Lung (tissue), 12 donors: ENCODE results near the gene C4orf36. TPM values are rescaled to one million over a fixed set of nuclear protein-coding genes. Genes with fewer than 3 reads are reported as not detected.
A peak's percentile ranks its signal among the peaks of the same experiment; 100 is the strongest.

Experiments used
- ATAC-seq: fragments of 200-7000 bp; cut with Tn5 transposase; one replicate; pipeline ENCODE4 v1.9.1; 2020; ENCODE audit warnings: moderate number of reproducible peaks; ENCODE audit not compliant: insufficient read depth, low FRiP score
- DNase-seq, 3 donors: peaks; one replicate each; pipeline ENCODE4 v3.0.0-alpha.2; 2013 to 2017
- H3K27ac ChIP-seq, 2 donors: one replicate each; pipeline ENCODE4 v1.5.1; 2013; ENCODE audit warnings: mild to moderate bottlenecking in 2 of 2, moderate library complexity in 2 of 2, control low read depth in 1 of 2, inconsistent platforms in 1 of 2, low read depth in 1 of 2, low read length in 1 of 2
- H3K27me3 ChIP-seq, 3 donors: one replicate each; pipeline ENCODE4 v1.5.1; 2013; ENCODE audit warnings: low read length in 2 of 3; ENCODE audit not compliant: control insufficient read depth in 3 of 3, insufficient read depth in 3 of 3
- H3K36me3 ChIP-seq, 4 donors: one replicate each; pipeline ENCODE4 v1.5.1; 2013; ENCODE audit warnings: low read length in 4 of 4, mild to moderate bottlenecking in 1 of 4, moderate library complexity in 1 of 4; ENCODE audit not compliant: control insufficient read depth in 4 of 4, insufficient read depth in 4 of 4
- H3K4me1 ChIP-seq, 5 donors: one replicate each; pipeline ENCODE4 v1.5.1; 2013; ENCODE audit warnings: low read length in 5 of 5, mild to moderate bottlenecking in 2 of 5, moderate library complexity in 1 of 5; ENCODE audit not compliant: control insufficient read depth in 5 of 5, insufficient read depth in 5 of 5
- H3K4me3 ChIP-seq: one replicate; pipeline ENCODE4 v1.5.1; 2013; ENCODE audit warnings: mild to moderate bottlenecking, control low read depth, moderate library complexity
- H3K9ac ChIP-seq, 2 donors: one replicate each; pipeline ENCODE4 v1.5.1; 2013; ENCODE audit warnings: low read length in 2 of 2, control low read depth in 1 of 2; ENCODE audit not compliant: insufficient read depth in 1 of 2
- H3K9me3 ChIP-seq, 4 donors: one replicate each; pipeline ENCODE4 v1.5.1; 2013; ENCODE audit warnings: low read length in 3 of 4, mild to moderate bottlenecking in 1 of 4, moderate library complexity in 1 of 4; ENCODE audit not compliant: control insufficient read depth in 4 of 4, insufficient read depth in 3 of 4
- CTCF ChIP-seq: IDR thresholded peaks from 2 replicates; pipeline ENCODE4 v1.5.1; 2012; ENCODE audit warnings: mild to moderate bottlenecking; ENCODE audit errors: control extremely low read depth, extremely low read depth
- WGBS, 2 donors: extraction: QIAGEN DNeasy Blood & Tissue Kit; methylation state at CpG; one replicate each; pipeline ENCODE4 v1.1.7; 2013; 5-methylcytosine and 5-hydroxymethylcytosine counted together
- polyA plus RNA-seq, 2 donors: library from polyadenylated mRNA; stranded (reverse); fragments of 200-250 nt; gene quantifications; one replicate each; pipeline ENCODE4 v1.2.1, GENCODE V29; 2013
- total RNA-seq, 2 donors: library from RNA; depleted of rRNA in 1 of 2; stranded (reverse); fragments of >200 nt in 1 of 2; gene quantifications; one replicate each; pipeline ENCODE4 v1.2.1, GENCODE V29; 2014 to 2021
- donor health status: control.
- donor health status: control.
- donor health status: Bipolar disorder and iron deficiency.
- donor health status: healthy.
- donor health status: DM: yes; HTN: yes; CAD: no.

C4orf36 gene
- total and polyA plus RNA-seq, 4 donors, result 0.61 to 3.3 (median 1.4) TPM

DNA sequence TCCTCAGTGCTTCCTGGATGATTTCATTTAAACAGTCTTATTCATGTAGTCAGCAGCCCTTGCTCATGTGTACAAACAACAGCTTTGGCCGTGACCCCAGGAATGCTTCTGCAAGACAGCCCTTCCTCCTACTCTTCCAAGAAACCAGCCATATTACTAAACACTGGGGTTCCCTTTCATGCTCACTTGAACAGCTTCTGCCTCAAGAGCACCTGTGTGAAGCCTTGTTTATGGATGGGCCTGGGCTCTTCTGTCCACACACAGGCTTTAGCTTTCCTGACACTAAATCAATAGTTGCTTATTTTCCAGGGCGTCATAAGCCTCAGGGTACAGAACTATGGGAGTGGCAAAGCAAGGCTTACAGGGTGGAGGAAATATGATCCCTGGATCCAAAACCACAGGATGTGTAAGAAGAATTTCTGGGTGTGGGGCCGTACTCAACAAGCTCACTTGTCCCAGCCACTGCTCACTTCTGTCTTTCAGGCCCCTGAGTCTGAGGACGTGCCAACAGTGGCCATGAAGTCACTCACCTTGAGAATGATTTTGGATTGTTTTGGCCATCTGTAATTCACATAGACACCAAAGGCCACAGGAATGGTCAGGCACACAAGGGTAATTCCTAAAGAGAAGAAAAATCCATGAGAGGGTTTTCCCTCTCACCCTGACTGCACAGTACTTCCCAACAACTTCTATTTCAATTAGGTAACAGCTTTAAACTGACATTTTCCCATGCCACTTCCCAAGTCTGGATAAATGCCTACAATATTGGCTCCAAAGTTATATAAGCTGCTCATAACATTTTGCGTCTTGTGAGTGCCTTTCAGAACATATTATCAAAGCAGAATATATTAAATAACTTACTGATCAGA lies 60.7 kb downstream of the C4orf36 start:
- 67 to 80% methylated on average over 5 of the region's 5 CpGs for WGBS, 2 donors
- DNase-seq, result peak; percentile 47 to 85 (median 73)
- H3K27ac ChIP-seq, result no peak overlapping the region
- peaks cover 0 to 9% (median 0%) of the 10 kb centered on the region in 4 donors for H3K36me3 ChIP-seq
- H3K4me3 ChIP-seq, result no peak overlapping the region
- no peak for TF ChIP-seq CTCF
- no peak overlapping the region for H3K9ac ChIP-seq
- H3K27me3 ChIP-seq, result no peaks in the 10 kb centered on the region
- H3K4me1 ChIP-seq, result peaks cover 0 to 30% (median 0%) of the 10 kb centered on the region in 5 donors
- H3K9me3 ChIP-seq, result peaks cover 0 to 2% (median 0%) of the 10 kb centered on the region in 4 donors
- ATAC-seq, result peak; percentile 50

Other genes with a start within 250 kb of the C4orf36 start
- under 1 TPM; 0.37 to 0.95 TPM for gene SLC10A6, start 43.0 kb downstream of the C4orf36 start, total RNA-seq
- gene SLC10A6, start 43.0 kb downstream of the C4orf36 start, polyA plus RNA-seq, result under 1 TPM; 0.08 to 0.14 TPM
- 10 to 100 TPM; 57.4 to 79.0 TPM for gene AFF1, start 42.6 kb upstream of the C4orf36 start, total RNA-seq
- gene AFF1, start 42.6 kb upstream of the C4orf36 start, polyA plus RNA-seq, result 10 to 100 TPM in 1 of 2 donors, 1 to 10 TPM in 1; 9.5 to 14.3 TPM